GM12874 (cell line): Measurements from ENCODE around the gene SORBS1.

Source experiments
- TF ChIP-seq, protein P1 (sequence below): IDR thresholded peaks from 2 replicates; pipeline ENCODE4 v1.5.1; 2011; ENCODE audit warnings: low read depth, mild to moderate bottlenecking, control low read depth, low read length, moderate library complexity; ENCODE audit not compliant: insufficient read depth

The SORBS1 gene

DNA sequence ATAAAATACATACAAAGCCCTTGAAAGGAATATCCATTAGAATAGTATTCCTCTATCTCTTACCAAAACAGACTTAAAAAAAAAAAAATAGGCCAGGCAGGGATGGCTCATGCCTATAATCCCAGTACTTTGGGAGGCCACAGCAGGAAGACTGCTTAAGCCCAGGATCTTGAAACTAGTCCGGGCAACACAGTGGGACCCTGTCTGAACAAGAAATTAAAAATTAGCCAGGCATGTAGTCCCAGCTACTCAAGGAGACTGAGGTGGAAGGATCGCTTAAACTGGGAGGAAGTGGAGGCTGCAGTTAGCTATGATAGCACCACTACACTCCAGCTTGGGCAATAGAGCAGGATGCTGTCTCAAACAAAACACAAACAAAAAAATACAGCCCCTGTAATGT, 280.0 kb downstream of the SORBS1 start:
- TF ChIP-seq, protein P1, sequence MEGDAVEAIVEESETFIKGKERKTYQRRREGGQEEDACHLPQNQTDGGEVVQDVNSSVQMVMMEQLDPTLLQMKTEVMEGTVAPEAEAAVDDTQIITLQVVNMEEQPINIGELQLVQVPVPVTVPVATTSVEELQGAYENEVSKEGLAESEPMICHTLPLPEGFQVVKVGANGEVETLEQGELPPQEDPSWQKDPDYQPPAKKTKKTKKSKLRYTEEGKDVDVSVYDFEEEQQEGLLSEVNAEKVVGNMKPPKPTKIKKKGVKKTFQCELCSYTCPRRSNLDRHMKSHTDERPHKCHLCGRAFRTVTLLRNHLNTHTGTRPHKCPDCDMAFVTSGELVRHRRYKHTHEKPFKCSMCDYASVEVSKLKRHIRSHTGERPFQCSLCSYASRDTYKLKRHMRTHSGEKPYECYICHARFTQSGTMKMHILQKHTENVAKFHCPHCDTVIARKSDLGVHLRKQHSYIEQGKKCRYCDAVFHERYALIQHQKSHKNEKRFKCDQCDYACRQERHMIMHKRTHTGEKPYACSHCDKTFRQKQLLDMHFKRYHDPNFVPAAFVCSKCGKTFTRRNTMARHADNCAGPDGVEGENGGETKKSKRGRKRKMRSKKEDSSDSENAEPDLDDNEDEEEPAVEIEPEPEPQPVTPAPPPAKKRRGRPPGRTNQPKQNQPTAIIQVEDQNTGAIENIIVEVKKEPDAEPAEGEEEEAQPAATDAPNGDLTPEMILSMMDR = no peak

DNA sequence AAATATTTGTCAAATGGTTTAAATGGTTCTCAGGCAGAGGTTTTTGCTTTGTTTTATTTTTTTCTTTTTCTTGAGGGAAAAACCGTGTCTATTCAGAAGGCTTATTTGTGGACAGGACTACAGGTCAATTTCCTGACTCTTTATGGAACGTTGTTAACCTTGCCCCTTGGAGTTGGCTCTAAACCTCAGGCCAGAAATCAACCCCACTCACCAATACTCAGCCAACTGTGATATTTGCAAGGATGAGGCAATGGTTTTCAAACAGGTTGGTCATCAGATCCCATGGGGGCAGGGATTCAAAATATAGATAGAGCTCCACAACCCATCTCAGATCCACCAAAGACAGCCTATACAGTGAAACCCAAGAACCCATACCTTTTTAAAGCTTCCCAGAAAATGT, 280.5 kb downstream of the SORBS1 start:
- TF ChIP-seq, protein P1 = no peak

DNA sequence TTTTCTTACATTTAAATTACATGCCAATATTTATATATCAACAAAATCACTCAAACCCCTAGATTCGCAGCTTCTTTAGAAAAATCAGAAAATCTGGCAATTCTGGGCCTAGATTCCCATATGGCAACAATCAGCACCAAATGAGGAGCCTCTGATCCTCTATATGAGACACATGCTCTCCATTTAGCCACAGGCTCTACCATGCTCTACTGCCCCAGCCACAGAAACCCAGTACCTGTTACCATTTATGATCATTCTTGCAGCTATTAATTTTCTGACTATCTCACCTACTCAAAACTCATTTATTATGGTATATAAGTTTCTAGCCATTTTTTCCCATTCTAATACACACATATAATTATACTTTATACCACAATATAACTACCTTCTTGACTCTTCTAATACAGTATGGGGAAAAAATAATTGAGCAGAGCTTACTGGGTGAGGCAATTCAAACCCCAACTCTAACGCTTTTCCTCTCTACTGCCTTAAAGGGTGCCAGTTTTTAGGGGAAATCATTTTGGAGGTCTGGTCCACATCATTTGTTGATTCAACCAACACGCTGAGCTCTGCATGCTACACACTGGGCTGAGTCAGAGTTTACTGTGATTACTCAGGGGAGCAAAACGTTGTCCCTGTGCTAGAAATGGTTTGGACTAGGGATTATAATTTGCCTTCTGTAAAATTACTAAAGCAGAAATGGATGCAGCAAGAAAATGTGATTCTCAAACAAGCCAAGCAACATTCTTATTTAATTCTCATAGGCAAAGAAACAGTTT, 281.9 kb downstream of the SORBS1 start:
- TF ChIP-seq, protein P1 = no peak

DNA sequence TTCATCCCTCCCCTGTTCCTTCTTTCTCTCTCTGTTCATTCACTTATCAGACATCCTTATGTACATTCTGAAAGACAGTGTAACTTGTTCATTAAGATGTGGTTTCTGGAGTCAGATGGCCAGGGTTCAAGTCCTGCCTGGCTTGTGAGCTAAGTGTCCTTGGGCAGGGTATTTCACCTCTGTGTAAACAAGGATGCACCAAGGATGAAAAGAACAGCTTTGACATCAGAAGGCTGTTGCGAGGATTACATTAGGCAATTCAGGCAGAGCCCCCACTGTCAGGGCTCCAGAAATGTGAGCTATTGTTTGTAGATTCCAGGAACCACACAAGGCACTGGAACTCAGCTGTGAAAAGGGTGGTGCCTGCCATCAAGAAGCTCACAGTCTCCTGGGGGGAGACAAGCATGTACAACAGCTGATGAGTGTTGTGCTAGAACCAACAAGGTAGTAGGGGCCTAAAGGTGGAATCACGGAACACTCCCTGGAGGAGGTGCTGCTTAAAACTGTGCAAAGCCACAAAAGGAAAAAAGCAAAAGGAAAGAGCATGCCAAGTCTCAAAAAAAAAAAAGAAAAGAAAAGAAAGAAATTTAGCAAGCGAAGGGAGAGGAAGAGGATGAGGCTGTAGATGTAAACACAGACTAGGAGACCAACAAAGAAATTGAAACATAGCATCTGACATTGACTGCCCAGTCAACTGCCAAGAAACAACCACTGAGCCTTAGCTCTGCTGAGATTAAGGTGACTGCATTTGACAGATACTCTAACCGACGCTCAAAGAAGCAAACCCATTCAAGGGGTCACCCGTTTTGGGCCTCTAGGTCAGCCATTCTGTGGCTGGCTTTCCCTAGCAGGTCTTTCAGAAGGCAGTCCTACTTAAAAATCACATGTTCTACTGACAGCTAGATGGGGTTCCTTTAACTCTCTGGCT, 282.8 kb downstream of the SORBS1 start:
- TF ChIP-seq, protein P1 = no peak

DNA sequence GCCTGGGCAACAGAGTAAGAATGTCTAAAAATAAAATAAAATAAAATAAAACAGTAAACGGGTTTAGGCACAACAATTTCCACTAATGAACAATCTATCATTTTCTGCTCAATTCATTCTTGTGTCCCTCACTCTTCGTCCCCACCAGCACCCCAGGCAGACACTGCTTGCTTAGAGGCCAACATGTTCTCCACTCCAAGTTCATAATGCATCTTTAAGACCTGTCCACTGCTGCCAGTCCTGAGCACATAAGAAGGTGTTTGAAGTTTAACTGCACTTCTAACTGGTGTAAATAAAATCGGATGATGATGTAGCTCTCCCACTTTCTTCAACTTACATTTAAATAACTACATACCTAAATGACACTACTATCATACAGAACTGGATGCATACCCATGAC, 283.6 kb downstream of the SORBS1 start:
- TF ChIP-seq, protein P1 = no peak

DNA sequence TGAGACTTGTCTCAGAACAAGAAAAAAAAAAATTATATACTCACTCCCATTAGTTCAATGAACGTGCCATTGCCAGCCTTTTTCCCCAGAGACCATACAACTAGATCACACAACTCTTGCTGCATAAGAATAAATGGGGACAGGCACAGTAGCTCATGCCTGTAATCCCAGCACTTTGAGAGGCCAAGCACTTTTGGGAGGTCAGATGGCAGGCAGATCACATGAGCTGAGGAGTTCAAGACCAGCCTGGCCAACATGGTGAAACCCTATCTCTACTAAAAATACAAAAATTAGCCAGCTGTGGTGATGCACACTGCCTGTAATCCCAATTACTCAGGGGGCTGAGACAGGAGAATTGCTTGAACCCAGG, 284.0 kb downstream of the SORBS1 start:
- TF ChIP-seq, protein P1 = no peak
